RWPE1 (cell line): ENCODE measurements around the gene ZC3H18.

Experiments
- CTCF ChIA-PET: fragments of 350-600 bp; sonication (Branson Sonifier 250); formaldehyde crosslinking; extraction: SDS; loops from one replicate; lab custom pipeline; 2021; lab: Yijun Ruan, JAX
- POLR2A ChIA-PET: fragments of 400-600 bp; formaldehyde crosslinking; extraction: SDS; loops from one replicate; lab custom pipeline; 2020; ENCODE audit warnings: antibody characterized with exemption; ENCODE audit not compliant: low non-redundant PET; lab: Yijun Ruan, JAX
- DNase-seq: peaks from one replicate; pipeline ENCODE4 v3.0.0; 2012; ENCODE audit warnings: low spot score
- H3K27ac ChIP-seq: fragments of 450-650 bp; 2 replicates; pipeline ENCODE4 v1.5.1; 2017
- CTCF ChIP-seq: fragments of 450-650 bp; conservative IDR thresholded peaks from 2 replicates; pipeline ENCODE4 v1.5.1; 2017; ENCODE audit warnings: low read depth, mild to moderate bottlenecking

ZC3H18 gene

GRCh38 chr16:88651989-88652761 lies 82.0 kb downstream of the ZC3H18 start:
- POLR2A ChIA-PET = no interaction called here
- no peak for TF ChIP-seq CTCF
- no peak for DNase-seq
- H3K27ac ChIP-seq = peak overlapping the region; percentile 71
- CTCF ChIA-PET = no interaction called here

GRCh38 chr16:88652762-88653063 lies 82.5 kb downstream of the ZC3H18 start:
- peak overlapping the region; percentile 71 for H3K27ac ChIP-seq
- no peak for DNase-seq
- no peak for TF ChIP-seq CTCF
- CTCF ChIA-PET = no interaction called here
- POLR2A ChIA-PET = no interaction called here

- ChIA-PET CTCF (no interaction called here), POLR2A (no interaction called here)
- DNase-seq = no peak
- no peak for TF ChIP-seq CTCF
- H3K27ac ChIP-seq = peak overlapping the region; percentile 28
These were observed 82.9 kb downstream of the ZC3H18 start for GRCh38 chr16:88653101-88653500.

- peak overlapping the region; percentile 28 for H3K27ac ChIP-seq
- TF ChIP-seq CTCF = no peak
- CTCF ChIA-PET = no interaction called here
- POLR2A ChIA-PET = no interaction called here
- DNase-seq = no peak
These were observed 83.6 kb downstream of the ZC3H18 start for GRCh38 chr16:88653596-88654362.

GRCh38 chr16:88654363-88655052 lies 84.3 kb downstream of the ZC3H18 start:
- ChIA-PET POLR2A (no interaction called here), CTCF (no interaction called here)
- peak overlapping the region; percentile 28 for H3K27ac ChIP-seq
- no peak for DNase-seq
- TF ChIP-seq CTCF = no peak

GRCh38 chr16:88655053-88655732 lies 85.0 kb downstream of the ZC3H18 start:
- POLR2A ChIA-PET = no interaction called here
- CTCF ChIA-PET = no interaction called here
- DNase-seq = no peak
- TF ChIP-seq CTCF = no peak
- peak overlapping the region; percentile 28 for H3K27ac ChIP-seq
